HepG2 (cell line): ENCODE results near the gene DHX57. TPM values are rescaled to one million over a fixed set of nuclear protein-coding genes. Genes with fewer than 3 reads are reported as not detected.

Source experiments
- ATF5 ChIP-seq: sonication (generic); formaldehyde crosslinking; IDR thresholded peaks from 2 replicates; pipeline ENCODE4 v1.4.0; 2020; ENCODE audit warnings: mild to moderate bottlenecking, low read depth, missing genetic modification reagents
- EP300 ChIP-seq, 3 experiments: sonication (generic) in 1 of 3; formaldehyde crosslinking in 1 of 3; IDR thresholded peaks; 2 replicates each; pipeline versions ENCODE4 v1.5.1 to v1.6.1; 2011 to 2020; ENCODE audit warnings: low read depth in 2 of 3, low read length in 2 of 3, borderline replicate concordance in 1 of 3, improper control_type of control experiment in 1 of 3, mild to moderate bottlenecking in 1 of 3, missing genetic modification reagents in 1 of 3, moderate library complexity in 1 of 3
- IKZF4 ChIP-seq: sonication (generic); formaldehyde crosslinking; IDR thresholded peaks from 2 replicates; pipeline ENCODE4 v1.5.1; 2020; ENCODE audit warnings: borderline replicate concordance, mild to moderate bottlenecking, low read depth, missing genetic modification reagents; ENCODE audit errors: not compliant biosample characterization
- MEIS2 ChIP-seq: sonication (generic); formaldehyde crosslinking; IDR thresholded peaks from 2 replicates; pipeline ENCODE4 v1.9.0; 2021; ENCODE audit warnings: mild to moderate bottlenecking, missing genetic modification reagents
- NKX3-1 ChIP-seq: sonication (generic); formaldehyde crosslinking; IDR thresholded peaks from 2 replicates; pipeline ENCODE4 v1.5.0; 2020; ENCODE audit warnings: missing genetic modification reagents
- SAFB2 ChIP-seq: sonication (generic); formaldehyde crosslinking; IDR thresholded peaks from 2 replicates; pipeline ENCODE4 v1.5.1; 2020; ENCODE audit warnings: missing genetic modification reagents, low read depth, mild to moderate bottlenecking, borderline replicate concordance
- SATB2 ChIP-seq: sonication (generic); formaldehyde crosslinking; IDR thresholded peaks from 2 replicates; pipeline ENCODE4 v1.5.0; 2020; ENCODE audit warnings: missing genetic modification reagents
- SMARCC2 ChIP-seq: fragments of 450-650 bp; IDR thresholded peaks from 2 replicates; pipeline ENCODE4 v1.6.1; 2017; ENCODE audit warnings: antibody characterized with exemption, mild to moderate bottlenecking
- ZMAT3 ChIP-seq: sonication (generic); formaldehyde crosslinking; conservative IDR thresholded peaks from 2 replicates; pipeline ENCODE4 v1.7.0; 2021; ENCODE audit warnings: missing genetic modification reagents
- ZNF205 ChIP-seq: IDR thresholded peaks from 2 replicates; pipeline ENCODE4 v1.6.1; 2018; ENCODE audit warnings: missing biosample characterization, missing genetic modification reagents
- ZNF460 ChIP-seq: sonication (generic); formaldehyde crosslinking; IDR thresholded peaks from 2 replicates; pipeline ENCODE4 v1.5.1; 2020; ENCODE audit warnings: missing genetic modification reagents, mild to moderate bottlenecking, borderline replicate concordance
- ZNF768 ChIP-seq: sonication (generic); formaldehyde crosslinking; IDR thresholded peaks from 2 replicates; pipeline ENCODE4 v1.4.0; 2020; ENCODE audit warnings: missing genetic modification reagents
- ZNF776 ChIP-seq: sonication (generic); formaldehyde crosslinking; IDR thresholded peaks from 2 replicates; pipeline ENCODE4 v1.4.0; 2020; ENCODE audit warnings: mild to moderate bottlenecking, missing genetic modification reagents
- ZSCAN12 ChIP-seq: sonication (generic); formaldehyde crosslinking; IDR thresholded peaks from 2 replicates; pipeline ENCODE4 v1.9.0; 2021; ENCODE audit warnings: mild to moderate bottlenecking, missing genetic modification reagents
- ZSCAN29 ChIP-seq: sonication (generic); formaldehyde crosslinking; conservative IDR thresholded peaks from 2 replicates; pipeline ENCODE4 v1.4.0; 2020; ENCODE audit warnings: mild to moderate bottlenecking, missing genetic modification reagents
- ZSCAN30 ChIP-seq: sonication (generic); formaldehyde crosslinking; IDR thresholded peaks from 2 replicates; pipeline ENCODE4 v1.5.0; 2020; ENCODE audit warnings: mild to moderate bottlenecking, missing genetic modification reagents
- polyA plus RNA-seq, 8 experiments: library from polyadenylated mRNA; depleted of rRNA in 3 of 8; stranded (reverse) in 7 of 8; unstranded in 1 of 8; fragments of >200 nt; fragmentation: Illumina TruSeq in 4 of 8; extraction: Trizol in 4 of 8; gene quantifications; 2 replicates each; pipeline versions ENCODE4 v1.2.1 to v1.2.3, GENCODE V29; 2011 to 2016; ENCODE audit warnings: low read depth in 4 of 8, missing spikeins in 1 of 8, mixed read lengths in 1 of 8; ENCODE audit not compliant: insufficient read depth in 1 of 8
- total RNA-seq, 5 experiments: library from RNA; depleted of rRNA; stranded (reverse); fragments of >200 nt; fragmentation: Illumina TruSeq; extraction: Trizol; gene quantifications; 2 replicates each; pipeline ENCODE4 v1.2.3, GENCODE V29; 2016; ENCODE audit warnings: low read depth in 1 of 5
- TF ChIP-seq, protein P1 (sequence below): sonication (generic); formaldehyde crosslinking; IDR thresholded peaks from 2 replicates; pipeline ENCODE4 v1.8.0; 2022; ENCODE audit warnings: missing genetic modification reagents, mild to moderate bottlenecking, moderate library complexity, borderline replicate concordance
- TF ChIP-seq, protein P2 (sequence below): conservative IDR thresholded peaks from 2 replicates; pipeline ENCODE4 v1.6.1; 2018; ENCODE audit warnings: missing genetic modification reagents
- TF ChIP-seq, protein P3 (sequence below): sonication (generic); formaldehyde crosslinking; IDR thresholded peaks from 2 replicates; pipeline ENCODE4 v1.8.1; 2023; ENCODE audit warnings: missing genetic modification reagents, inconsistent platforms, borderline replicate concordance
- TF ChIP-seq, protein P4 (sequence below): sonication (generic); formaldehyde crosslinking; conservative IDR thresholded peaks from 2 replicates; pipeline ENCODE4 v1.4.0; 2020; ENCODE audit warnings: missing genetic modification reagents

DHX57 gene
- total and polyA plus RNA-seq, 2 of the 13 experiments (the other 11 are each of a cell fraction or from before 2014, with no cell fraction given) = 9.2 to 24.2 TPM

DNA sequence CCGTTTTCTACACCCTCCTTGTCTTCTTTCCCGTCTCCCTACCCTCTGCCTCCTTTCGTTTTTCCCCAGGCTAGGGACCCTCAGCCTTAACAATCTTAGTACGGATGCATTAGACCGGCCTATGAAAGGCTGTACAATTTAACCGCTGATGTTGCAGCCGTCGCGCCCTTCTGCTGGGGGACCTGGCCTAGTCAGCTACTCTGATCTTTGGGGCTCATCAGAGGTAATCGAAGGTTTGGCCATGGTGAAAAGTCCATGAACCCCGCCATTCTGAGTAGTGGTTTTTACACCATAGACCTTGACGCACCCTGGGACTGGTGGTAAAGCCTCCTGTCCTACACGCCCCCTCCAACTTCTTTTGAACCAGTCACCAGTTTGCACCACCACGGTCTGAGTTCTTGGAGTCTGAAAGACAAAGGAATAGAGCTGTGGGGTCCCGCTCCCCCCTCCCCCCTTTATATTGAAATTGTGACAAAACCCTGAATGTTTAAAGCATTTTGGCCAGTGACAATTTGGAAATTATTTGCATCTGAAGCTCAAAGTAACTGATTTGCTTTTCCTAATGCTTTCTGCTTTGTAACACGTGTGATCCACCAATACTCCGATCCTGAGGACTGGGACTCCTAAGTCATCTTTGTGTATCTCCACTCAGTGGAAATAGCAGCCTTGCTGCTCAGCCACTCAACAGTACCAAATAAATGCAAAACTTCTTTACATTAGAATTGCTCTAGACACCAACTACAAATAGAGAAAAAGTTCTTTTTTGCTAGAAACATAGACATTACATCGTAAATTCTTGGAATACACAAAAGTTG lies 123.9 kb downstream of the DHX57 start (continued):
- no peak for TF ChIP-seq ZNF460 (CRISPR knock-in tag)
- TF ChIP-seq, protein P1, sequence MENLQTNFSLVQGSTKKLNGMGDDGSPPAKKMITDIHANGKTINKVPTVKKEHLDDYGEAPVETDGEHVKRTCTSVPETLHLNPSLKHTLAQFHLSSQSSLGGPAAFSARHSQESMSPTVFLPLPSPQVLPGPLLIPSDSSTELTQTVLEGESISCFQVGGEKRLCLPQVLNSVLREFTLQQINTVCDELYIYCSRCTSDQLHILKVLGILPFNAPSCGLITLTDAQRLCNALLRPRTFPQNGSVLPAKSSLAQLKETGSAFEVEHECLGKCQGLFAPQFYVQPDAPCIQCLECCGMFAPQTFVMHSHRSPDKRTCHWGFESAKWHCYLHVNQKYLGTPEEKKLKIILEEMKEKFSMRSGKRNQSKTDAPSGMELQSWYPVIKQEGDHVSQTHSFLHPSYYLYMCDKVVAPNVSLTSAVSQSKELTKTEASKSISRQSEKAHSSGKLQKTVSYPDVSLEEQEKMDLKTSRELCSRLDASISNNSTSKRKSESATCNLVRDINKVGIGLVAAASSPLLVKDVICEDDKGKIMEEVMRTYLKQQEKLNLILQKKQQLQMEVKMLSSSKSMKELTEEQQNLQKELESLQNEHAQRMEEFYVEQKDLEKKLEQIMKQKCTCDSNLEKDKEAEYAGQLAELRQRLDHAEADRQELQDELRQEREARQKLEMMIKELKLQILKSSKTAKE (CRISPR knock-in tag) = no peak
- TF ChIP-seq EP300 (IDR thresholded peaks at IDR 0.05; ENCODE audit: low read depth in 2 of 2, low read length in 2 of 2) = 0 out of 4 replicates have a peak, but pooled peaks of 1 of the 2 experiments have one; percentile 5
- no peak for TF ChIP-seq EP300 (CRISPR knock-in tag; IDR thresholded peaks at IDR 0.05; ENCODE audit: borderline replicate concordance)
- no peak for TF ChIP-seq MEIS2 (CRISPR knock-in tag)
- TF ChIP-seq ZSCAN12 (CRISPR knock-in tag) = no peak
- TF ChIP-seq, protein P2, sequence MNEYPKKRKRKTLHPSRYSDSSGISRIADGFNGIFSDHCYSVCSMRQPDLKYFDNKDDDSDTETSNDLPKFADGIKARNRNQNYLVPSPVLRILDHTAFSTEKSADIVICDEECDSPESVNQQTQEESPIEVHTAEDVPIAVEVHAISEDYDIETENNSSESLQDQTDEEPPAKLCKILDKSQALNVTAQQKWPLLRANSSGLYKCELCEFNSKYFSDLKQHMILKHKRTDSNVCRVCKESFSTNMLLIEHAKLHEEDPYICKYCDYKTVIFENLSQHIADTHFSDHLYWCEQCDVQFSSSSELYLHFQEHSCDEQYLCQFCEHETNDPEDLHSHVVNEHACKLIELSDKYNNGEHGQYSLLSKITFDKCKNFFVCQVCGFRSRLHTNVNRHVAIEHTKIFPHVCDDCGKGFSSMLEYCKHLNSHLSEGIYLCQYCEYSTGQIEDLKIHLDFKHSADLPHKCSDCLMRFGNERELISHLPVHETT (CRISPR knock-in tag) = no peak
- no peak for TF ChIP-seq ZNF768 (CRISPR knock-in tag)
- TF ChIP-seq SATB2 (CRISPR knock-in tag) = no peak
- TF ChIP-seq ZNF205 (CRISPR knock-in tag) = no peak
- TF ChIP-seq SAFB2 (CRISPR knock-in tag) = no peak
- no peak for TF ChIP-seq ZNF776 (CRISPR knock-in tag)
- TF ChIP-seq, protein P3, sequence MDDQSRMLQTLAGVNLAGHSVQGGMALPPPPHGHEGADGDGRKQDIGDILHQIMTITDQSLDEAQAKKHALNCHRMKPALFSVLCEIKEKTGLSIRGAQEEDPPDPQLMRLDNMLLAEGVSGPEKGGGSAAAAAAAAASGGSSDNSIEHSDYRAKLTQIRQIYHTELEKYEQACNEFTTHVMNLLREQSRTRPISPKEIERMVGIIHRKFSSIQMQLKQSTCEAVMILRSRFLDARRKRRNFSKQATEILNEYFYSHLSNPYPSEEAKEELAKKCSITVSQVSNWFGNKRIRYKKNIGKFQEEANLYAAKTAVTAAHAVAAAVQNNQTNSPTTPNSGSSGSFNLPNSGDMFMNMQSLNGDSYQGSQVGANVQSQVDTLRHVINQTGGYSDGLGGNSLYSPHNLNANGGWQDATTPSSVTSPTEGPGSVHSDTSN (CRISPR knock-in tag) = no peak
- 0 out of 2 replicates have a peak, but pooled peaks have one; percentile 3 for TF ChIP-seq ZSCAN30 (CRISPR knock-in tag)
- TF ChIP-seq NKX3-1 = no peak
- TF ChIP-seq, protein P4, sequence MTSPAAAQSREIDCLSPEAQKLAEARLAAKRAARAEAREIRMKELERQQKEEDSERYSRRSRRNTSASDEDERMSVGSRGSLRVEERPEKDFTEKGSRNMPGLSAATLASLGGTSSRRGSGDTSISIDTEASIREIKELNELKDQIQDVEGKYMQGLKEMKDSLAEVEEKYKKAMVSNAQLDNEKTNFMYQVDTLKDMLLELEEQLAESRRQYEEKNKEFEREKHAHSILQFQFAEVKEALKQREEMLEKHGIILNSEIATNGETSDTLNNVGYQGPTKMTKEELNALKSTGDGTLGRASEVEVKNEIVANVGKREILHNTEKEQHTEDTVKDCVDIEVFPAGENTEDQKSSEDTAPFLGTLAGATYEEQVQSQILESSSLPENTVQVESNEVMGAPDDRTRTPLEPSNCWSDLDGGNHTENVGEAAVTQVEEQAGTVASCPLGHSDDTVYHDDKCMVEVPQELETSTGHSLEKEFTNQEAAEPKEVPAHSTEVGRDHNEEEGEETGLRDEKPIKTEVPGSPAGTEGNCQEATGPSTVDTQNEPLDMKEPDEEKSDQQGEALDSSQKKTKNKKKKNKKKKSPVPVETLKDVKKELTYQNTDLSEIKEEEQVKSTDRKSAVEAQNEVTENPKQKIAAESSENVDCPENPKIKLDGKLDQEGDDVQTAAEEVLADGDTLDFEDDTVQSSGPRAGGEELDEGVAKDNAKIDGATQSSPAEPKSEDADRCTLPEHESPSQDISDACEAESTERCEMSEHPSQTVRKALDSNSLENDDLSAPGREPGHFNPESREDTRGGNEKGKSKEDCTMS (CRISPR knock-in tag) = no peak
- TF ChIP-seq SMARCC2 = no peak
- TF ChIP-seq ATF5 (CRISPR knock-in tag) = no peak
- no peak for TF ChIP-seq IKZF4
- TF ChIP-seq ZSCAN29 (CRISPR knock-in tag) = no peak; the same call in 1 of the 2 replicates
- 0 out of 2 replicates have a peak, but pooled peaks have one; percentile 12 for TF ChIP-seq ZMAT3
